ENCODE data around the gene LRP1B. TPM values are rescaled to one million over a fixed set of nuclear protein-coding genes. Genes with fewer than 3 reads are reported as not detected.

The LRP1B gene
- total RNA-seq, 2 experiments from 2014 or later, result not detected

DNA sequence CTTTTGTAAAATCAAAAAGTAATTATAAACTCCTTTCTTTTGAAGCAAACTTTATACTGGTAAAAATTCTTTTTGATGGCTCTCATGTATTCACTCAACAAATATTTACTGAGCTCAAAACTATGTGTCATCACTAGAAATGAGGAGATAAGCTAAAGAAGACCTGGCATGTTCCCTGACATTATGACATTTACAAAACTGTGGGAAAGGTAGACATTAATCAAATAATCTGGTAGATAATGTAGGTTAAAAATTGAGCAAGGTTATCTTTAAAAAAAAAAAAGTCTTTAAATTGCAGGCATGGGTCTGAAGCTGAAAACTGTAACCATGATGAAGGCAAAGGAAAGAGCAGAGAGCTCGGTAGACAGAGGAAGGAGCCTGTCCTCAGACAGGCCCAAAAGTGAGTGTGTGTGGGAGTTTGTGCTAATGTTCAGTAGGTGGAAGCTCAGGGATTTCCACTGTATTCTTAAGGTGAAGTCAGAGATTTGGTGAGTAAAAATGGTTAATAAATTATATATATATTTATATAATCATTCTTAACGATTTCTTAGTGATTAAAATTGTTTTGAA is 612.9 kb downstream of the LRP1B start:
- ChIA-PET CTCF (no interaction called here), POLR2A (no interaction called here)
- H3K27ac Mint-ChIP-seq, result no peak overlapping the region
- H3K4me1 Mint-ChIP-seq, result no peaks in the 10 kb centered on the region
- no peak for DNase-seq
- H3K27me3 Mint-ChIP-seq, result no peaks in the 10 kb centered on the region
- no peaks in the 10 kb centered on the region for H3K36me3 Mint-ChIP-seq (ENCODE audit: low read depth)
- H3K4me3 Mint-ChIP-seq, result no peak overlapping the region
- H3K9me3 Mint-ChIP-seq, result no peaks in the 10 kb centered on the region

DNA sequence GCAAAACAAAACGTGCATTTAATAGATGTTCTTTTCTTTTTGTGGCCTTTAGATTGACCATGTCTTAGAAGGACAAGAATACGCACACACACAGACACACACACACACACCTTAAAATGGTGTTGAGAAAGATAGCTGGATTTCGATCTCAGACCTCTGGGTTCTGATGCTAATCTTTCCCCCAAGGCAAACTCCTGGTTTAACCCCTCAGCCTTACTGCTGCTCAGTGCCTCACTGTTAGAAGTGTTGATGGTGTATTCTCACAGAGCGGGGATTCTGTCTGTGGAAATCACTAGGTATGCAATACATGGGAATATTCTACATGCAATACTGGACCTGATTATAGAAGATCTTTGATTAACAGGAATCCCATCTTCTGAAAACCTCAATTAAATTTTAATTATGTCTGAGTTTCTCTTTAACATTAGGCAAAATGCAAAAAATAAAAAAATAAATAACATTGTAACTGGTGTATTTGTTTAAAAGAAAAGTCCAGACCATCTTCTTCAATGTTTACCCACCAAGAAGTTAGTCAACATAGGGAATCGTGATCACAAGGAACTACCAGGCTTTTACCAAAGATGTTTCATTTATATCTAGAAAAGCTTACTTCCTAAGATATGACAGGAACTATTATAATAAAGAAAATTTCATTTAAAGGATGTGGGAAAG is 613.5 kb downstream of the LRP1B start:
- H3K27ac Mint-ChIP-seq, result no peak overlapping the region
- H3K36me3 Mint-ChIP-seq (ENCODE audit: low read depth), result no peaks in the 10 kb centered on the region
- no peaks in the 10 kb centered on the region for H3K9me3 Mint-ChIP-seq
- no peak for DNase-seq
- POLR2A ChIA-PET, result no interaction called here
- CTCF ChIA-PET, result no interaction called here
- H3K4me3 Mint-ChIP-seq, result no peak overlapping the region
- no peaks in the 10 kb centered on the region for H3K4me1 Mint-ChIP-seq
- no peaks in the 10 kb centered on the region for H3K27me3 Mint-ChIP-seq

GRCh38 chr2:141515931-141516330 is 614.9 kb downstream of the LRP1B start:
- Mint-ChIP-seq H3K27me3 (no peaks in the 10 kb centered on the region), H3K4me1 (no peaks in the 10 kb centered on the region), H3K36me3 (ENCODE audit: low read depth) (no peaks in the 10 kb centered on the region), H3K4me3 (no peak overlapping the region), H3K27ac (no peak overlapping the region), H3K9me3 (no peaks in the 10 kb centered on the region)
- DNase-seq, result no peak
- CTCF ChIA-PET, result no interaction called here
- POLR2A ChIA-PET, result no interaction called here

DNA sequence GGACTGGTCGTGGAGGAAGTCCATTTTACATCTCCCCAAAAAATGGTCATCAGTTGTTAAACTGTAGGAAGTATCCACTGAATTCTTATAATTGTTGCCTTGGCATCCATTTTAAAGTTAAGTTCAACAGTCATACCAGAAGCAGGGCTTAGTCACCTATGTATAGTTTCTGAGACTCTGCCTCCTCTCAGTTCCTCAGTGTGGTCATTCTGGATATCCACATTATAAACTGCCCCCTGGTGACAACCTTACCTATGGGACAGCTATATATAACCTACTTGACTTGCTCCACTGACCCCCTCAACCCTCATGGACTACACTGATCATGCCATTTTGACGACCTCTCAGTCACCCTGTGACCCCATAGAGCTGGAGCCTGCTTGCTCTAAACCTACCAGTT is 617.0 kb downstream of the LRP1B start:
- H3K9me3 Mint-ChIP-seq, result no peaks in the 10 kb centered on the region
- H3K4me3 Mint-ChIP-seq, result no peak overlapping the region
- H3K4me1 Mint-ChIP-seq, result no peaks in the 10 kb centered on the region
- ChIA-PET CTCF (no interaction called here), POLR2A (no interaction called here)
- no peaks in the 10 kb centered on the region for H3K27me3 Mint-ChIP-seq
- DNase-seq, result no peak
- no peaks in the 10 kb centered on the region for H3K36me3 Mint-ChIP-seq (ENCODE audit: low read depth)
- no peak overlapping the region for H3K27ac Mint-ChIP-seq

GRCh38 chr2:141508806-141509595 is 621.8 kb downstream of the LRP1B start:
- no peaks in the 10 kb centered on the region for H3K27me3 Mint-ChIP-seq
- H3K4me3 Mint-ChIP-seq, result no peak overlapping the region
- POLR2A ChIA-PET, result no interaction called here
- H3K36me3 Mint-ChIP-seq (ENCODE audit: low read depth), result no peaks in the 10 kb centered on the region
- no peaks in the 10 kb centered on the region for H3K9me3 Mint-ChIP-seq
- CTCF ChIA-PET, result no interaction called here
- H3K27ac Mint-ChIP-seq, result no peak overlapping the region
- no peak for DNase-seq
- no peaks in the 10 kb centered on the region for H3K4me1 Mint-ChIP-seq

DNA sequence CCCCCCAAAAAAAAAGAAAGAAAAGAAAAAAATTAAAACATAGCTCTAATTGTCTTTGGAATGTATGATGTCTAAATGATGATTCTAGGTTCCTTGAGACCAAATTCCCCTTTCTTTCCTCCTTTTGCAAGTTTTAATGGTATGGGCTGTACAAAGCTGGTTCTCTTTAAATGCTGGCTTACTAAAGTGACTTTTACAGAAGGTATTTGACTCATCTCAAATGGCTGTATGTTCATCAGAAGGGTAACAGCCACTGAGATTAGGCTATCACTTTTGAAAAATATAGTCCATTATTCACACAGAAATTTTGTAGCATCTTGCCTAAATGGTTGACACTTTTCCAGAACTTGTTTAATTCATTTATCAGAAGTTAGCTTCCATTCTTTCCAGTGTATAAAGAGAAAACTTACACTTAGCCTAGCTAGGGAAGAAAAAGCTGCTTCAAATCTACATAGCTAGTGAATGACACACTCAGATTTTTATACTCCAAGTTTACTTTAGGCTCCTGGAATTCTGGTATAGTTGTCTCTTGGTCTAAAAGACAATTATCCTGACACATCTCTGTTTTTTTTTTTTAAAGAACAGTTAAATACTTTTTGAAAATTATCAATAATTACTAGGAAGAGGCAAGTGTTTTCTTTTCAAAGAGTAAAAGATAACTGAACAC is 622.6 kb downstream of the LRP1B start:
- no peak for DNase-seq
- H3K36me3 Mint-ChIP-seq (ENCODE audit: low read depth), result no peaks in the 10 kb centered on the region
- no peaks in the 10 kb centered on the region for H3K9me3 Mint-ChIP-seq
- H3K27ac Mint-ChIP-seq, result no peak overlapping the region
- ChIA-PET POLR2A (interaction anchor here (0.6 kb wide), 1 partner anchor 396 kb away, joined by 3 read pairs; no protein-coding TSS in a partner anchor), CTCF (no interaction called here)
- no peak overlapping the region for H3K4me3 Mint-ChIP-seq
- no peaks in the 10 kb centered on the region for H3K4me1 Mint-ChIP-seq
- H3K27me3 Mint-ChIP-seq, result no peaks in the 10 kb centered on the region

DNA sequence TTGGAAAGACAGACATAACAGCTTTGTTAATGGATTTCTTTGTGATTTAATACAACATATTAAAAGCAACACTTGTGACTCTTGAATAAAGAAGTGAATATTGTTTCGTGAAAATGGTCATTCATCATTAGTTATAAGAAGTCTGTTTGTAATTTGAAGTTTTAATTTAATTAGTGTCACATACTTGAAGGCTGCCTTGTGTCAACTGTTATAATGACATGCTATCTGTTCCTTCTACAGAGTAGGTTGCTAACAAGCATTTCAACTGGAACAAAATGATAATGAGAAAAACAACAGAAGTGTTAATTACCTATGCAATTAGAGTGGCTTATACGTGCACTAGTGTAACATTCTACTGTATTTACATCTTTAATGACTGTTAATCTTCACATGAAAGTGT is 624.7 kb downstream of the LRP1B start:
- Mint-ChIP-seq H3K4me1 (no peaks in the 10 kb centered on the region), H3K9me3 (no peaks in the 10 kb centered on the region), H3K27me3 (no peaks in the 10 kb centered on the region), H3K27ac (no peak overlapping the region), H3K4me3 (no peak overlapping the region), H3K36me3 (ENCODE audit: low read depth) (no peaks in the 10 kb centered on the region)
- ChIA-PET CTCF (no interaction called here), POLR2A (no interaction called here)
- DNase-seq, result no peak

- DNase-seq, result no peak
- Mint-ChIP-seq H3K36me3 (ENCODE audit: low read depth) (no peaks in the 10 kb centered on the region), H3K4me3 (no peak overlapping the region), H3K27me3 (no peaks in the 10 kb centered on the region), H3K4me1 (no peaks in the 10 kb centered on the region), H3K9me3 (no peaks in the 10 kb centered on the region), H3K27ac (no peak overlapping the region)
- POLR2A ChIA-PET, result no interaction called here
- CTCF ChIA-PET, result no interaction called here
These were observed 629.1 kb downstream of the LRP1B start for GRCh38 chr2:141501752-141502151.

- H3K4me1 Mint-ChIP-seq, result no peaks in the 10 kb centered on the region
- H3K27ac Mint-ChIP-seq, result no peak overlapping the region
- CTCF ChIA-PET, result no interaction called here
- H3K4me3 Mint-ChIP-seq, result no peak overlapping the region
- H3K9me3 Mint-ChIP-seq, result no peaks in the 10 kb centered on the region
- no peak for DNase-seq
- POLR2A ChIA-PET, result no interaction called here
- H3K36me3 Mint-ChIP-seq (ENCODE audit: low read depth), result no peaks in the 10 kb centered on the region
- H3K27me3 Mint-ChIP-seq, result no peaks in the 10 kb centered on the region
These were observed 631.7 kb downstream of the LRP1B start for GRCh38 chr2:141499123-141499522.

DNA sequence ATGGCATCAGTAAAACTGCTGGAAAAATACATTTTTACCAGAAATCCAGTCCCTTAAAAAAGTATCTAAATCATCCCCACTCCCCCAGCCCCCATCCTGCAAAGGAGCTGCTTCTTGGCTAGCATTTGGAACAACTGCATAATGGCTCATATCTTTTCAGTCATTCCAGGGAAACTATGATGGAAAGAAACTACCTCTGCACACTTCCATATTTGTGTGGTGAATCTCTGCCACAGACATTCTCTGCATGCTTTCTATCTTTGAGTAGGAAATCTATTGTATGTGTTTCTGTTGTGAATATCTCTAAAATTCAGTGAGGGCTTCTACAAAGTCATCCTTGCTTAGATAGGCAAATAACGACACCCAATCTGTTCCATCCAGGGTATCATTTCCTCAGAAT is 632.3 kb downstream of the LRP1B start:
- no peak overlapping the region for H3K27ac Mint-ChIP-seq

DNA sequence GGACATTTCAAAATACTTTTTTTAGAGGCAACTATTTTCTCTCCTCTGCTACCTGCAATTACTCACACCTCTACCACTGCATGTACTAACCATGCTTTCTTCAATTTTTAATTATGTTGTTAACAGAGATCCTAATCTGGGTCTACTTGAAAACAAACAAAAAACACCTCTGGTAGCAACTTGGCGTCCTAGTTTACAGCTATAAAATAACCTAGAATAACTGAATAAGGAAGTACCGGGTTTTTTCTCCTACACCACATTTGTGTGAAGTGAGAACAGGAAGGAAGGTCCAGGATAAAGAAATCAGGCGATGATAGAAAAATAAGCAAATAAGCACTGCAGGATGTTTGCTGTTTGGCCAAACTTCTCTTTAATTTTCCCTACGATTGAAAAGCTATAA is 633.5 kb downstream of the LRP1B start:
- H3K36me3 Mint-ChIP-seq (ENCODE audit: low read depth), result no peaks in the 10 kb centered on the region
- H3K27me3 Mint-ChIP-seq, result no peaks in the 10 kb centered on the region
- H3K9me3 Mint-ChIP-seq, result no peaks in the 10 kb centered on the region
- H3K27ac Mint-ChIP-seq, result no peak overlapping the region
- POLR2A ChIA-PET, result no interaction called here
- no peak overlapping the region for H3K4me3 Mint-ChIP-seq
- no peak for DNase-seq
- CTCF ChIA-PET, result no interaction called here
- no peaks in the 10 kb centered on the region for H3K4me1 Mint-ChIP-seq

More for the DNA sequence above, 632.3 kb downstream of the LRP1B start:
- Mint-ChIP-seq H3K27me3 (no peaks in the 10 kb centered on the region), H3K36me3 (ENCODE audit: low read depth) (no peaks in the 10 kb centered on the region), H3K4me1 (no peaks in the 10 kb centered on the region), H3K9me3 (no peaks in the 10 kb centered on the region), H3K4me3 (no peak overlapping the region)
- POLR2A ChIA-PET, result no interaction called here
- DNase-seq, result no peak
- CTCF ChIA-PET, result no interaction called here

DNA sequence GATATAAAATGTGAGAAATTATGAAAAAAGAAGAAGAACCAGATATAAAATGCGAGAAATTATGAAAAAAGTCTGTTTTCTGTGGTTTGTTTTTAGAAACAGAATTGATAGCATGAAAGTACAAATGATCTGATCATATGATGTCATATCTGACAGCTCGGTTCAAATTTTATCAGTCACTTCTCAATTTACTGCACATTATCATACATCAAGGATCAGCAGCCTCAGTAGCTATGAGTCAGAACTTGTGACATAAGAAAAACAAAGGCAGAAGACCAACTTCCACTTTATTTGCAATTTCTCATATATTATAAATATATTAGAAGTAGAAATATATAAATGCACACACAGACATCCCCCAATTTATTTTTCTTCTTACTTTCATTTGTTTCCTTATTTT is 634.0 kb downstream of the LRP1B start:
- POLR2A ChIA-PET, result no interaction called here
- H3K4me3 Mint-ChIP-seq, result no peak overlapping the region
- no peaks in the 10 kb centered on the region for H3K4me1 Mint-ChIP-seq
- H3K36me3 Mint-ChIP-seq (ENCODE audit: low read depth), result no peaks in the 10 kb centered on the region
- DNase-seq, result no peak
- H3K27ac Mint-ChIP-seq, result no peak overlapping the region
- no peaks in the 10 kb centered on the region for H3K27me3 Mint-ChIP-seq
- no peaks in the 10 kb centered on the region for H3K9me3 Mint-ChIP-seq
- CTCF ChIA-PET, result no interaction called here

GRCh38 chr2:141493936-141494335 is 636.9 kb downstream of the LRP1B start:
- H3K36me3 Mint-ChIP-seq (ENCODE audit: low read depth), result no peaks in the 10 kb centered on the region
- DNase-seq, result no peak
- no peak overlapping the region for H3K4me3 Mint-ChIP-seq
- H3K4me1 Mint-ChIP-seq, result no peaks in the 10 kb centered on the region
- ChIA-PET CTCF (no interaction called here), POLR2A (no interaction called here)
- no peak overlapping the region for H3K27ac Mint-ChIP-seq
- no peaks in the 10 kb centered on the region for H3K9me3 Mint-ChIP-seq
- H3K27me3 Mint-ChIP-seq, result no peaks in the 10 kb centered on the region

Measured in activated CD4-positive, alpha-beta T cell treated with anti-CD3 and anti-CD28 coated beads, Interleukin-2, amount 10 ng/mL, durations not matched to agents 7 days and 5 days (primary cell).